22Rv1 (cell line): Measurements from ENCODE around the gene TENM4.

Experiments used
- H3K27ac ChIP-seq: fragments of 450-650 bp; 2 replicates; pipeline ENCODE4 v1.5.1; 2017
- CTCF ChIP-seq: fragments of 450-650 bp; IDR thresholded peaks from 2 replicates; pipeline ENCODE4 v1.5.1; 2017; ENCODE audit warnings: mild to moderate bottlenecking
- ZFX ChIP-seq: fragments of 450-650 bp; IDR thresholded peaks from 2 replicates; pipeline ENCODE4 v1.6.1; 2017; ENCODE audit warnings: antibody characterized with exemption, borderline replicate concordance

TENM4 gene

GRCh38 chr11:79083352-79083751 is 357.5 kb downstream of the TENM4 start:
- H3K27ac ChIP-seq, result no peak overlapping the region
- TF ChIP-seq ZFX, result no peak
- TF ChIP-seq CTCF, result no peak

GRCh38 chr11:79082907-79083306 is 357.9 kb downstream of the TENM4 start:
- no peak overlapping the region for H3K27ac ChIP-seq
- TF ChIP-seq CTCF, result no peak
- TF ChIP-seq ZFX, result no peak

GRCh38 chr11:79082280-79082679 is 358.6 kb downstream of the TENM4 start:
- TF ChIP-seq CTCF (no peak), ZFX (no peak)
- H3K27ac ChIP-seq, result no peak overlapping the region

GRCh38 chr11:79081471-79082031 is 359.3 kb downstream of the TENM4 start:
- TF ChIP-seq ZFX, result no peak
- no peak for TF ChIP-seq CTCF
- H3K27ac ChIP-seq, result no peak overlapping the region

GRCh38 chr11:79080551-79080950 is 360.3 kb downstream of the TENM4 start:
- H3K27ac ChIP-seq, result no peak overlapping the region

GRCh38 chr11:79078999-79079398 is 361.8 kb downstream of the TENM4 start:
- H3K27ac ChIP-seq, result no peak overlapping the region
- no peak for TF ChIP-seq CTCF
- TF ChIP-seq ZFX, result no peak

More at GRCh38 chr11:79080551-79080950, 360.3 kb downstream of the TENM4 start:
- TF ChIP-seq CTCF (no peak), ZFX (no peak)

GRCh38 chr11:79078456-79078855 is 362.4 kb downstream of the TENM4 start:
- no peak overlapping the region for H3K27ac ChIP-seq
- TF ChIP-seq CTCF, result no peak
- no peak for TF ChIP-seq ZFX
